ENCODE measurements around the gene L3MBTL2. TPM values are rescaled to one million over a fixed set of nuclear protein-coding genes. Genes with fewer than 3 reads are reported as not detected.

The L3MBTL2 gene
- total RNA-seq, 1 experiment from 2014 or later = 31.9 TPM

GRCh38 chr22:41248314-41248713, 43.2 kb downstream of the L3MBTL2 start:
- no peak for DNase-seq (ENCODE audit: low spot score)
- ChIA-PET CTCF (interaction anchor here (0.5 kb wide), 1 partner anchor 325 kb away, joined by 3 read pairs; no protein-coding TSS in a partner anchor), POLR2A (ENCODE audit: low non-redundant PET) (no interaction called here)
- no TSS peak for BruUV-seq (replicated peaks)
- TF ChIP-seq CTCF (conservative IDR thresholded peaks at IDR 0.05; ENCODE audit: low read depth, low read length) (no peak), EZH2 (IDR thresholded peaks at IDR 0.05; ENCODE audit: borderline replicate concordance, low read depth, low read length, poor library complexity, severe bottlenecking) (no peak)
- H3K4me3 ChIP-seq (ENCODE audit: low read depth, low read length, poor library complexity, severe bottlenecking) = no peak overlapping the region
- intact Hi-C loops (cut with micrococcal nuclease; ENCODE audit: unreplicated experiment) = no loop called here
- H3K36me3 ChIP-seq (ENCODE audit: insufficient read depth, low read length, poor library complexity, severe bottlenecking) = peaks cover 71% of the 10 kb centered on the region
- H3K4me1 ChIP-seq (ENCODE audit: insufficient read depth, low read length, poor library complexity, severe bottlenecking) = no peaks in the 10 kb centered on the region
- H3K27ac ChIP-seq (ENCODE audit: low read depth, low read length, poor library complexity, severe bottlenecking) = no peak overlapping the region
- H3K9me3 ChIP-seq (ENCODE audit: low read depth, low read length, poor library complexity, severe bottlenecking) = no peaks in the 10 kb centered on the region
- H3K27me3 ChIP-seq (replicated peaks; ENCODE audit: insufficient read depth, low read depth, low read length, poor library complexity) = no peaks in the 10 kb centered on the region

- no peaks in the 10 kb centered on the region for H3K27me3 ChIP-seq (replicated peaks; ENCODE audit: insufficient read depth, low read depth, low read length, poor library complexity)
- H3K4me1 ChIP-seq (ENCODE audit: insufficient read depth, low read length, poor library complexity, severe bottlenecking) = no peaks in the 10 kb centered on the region
- no peak overlapping the region for H3K27ac ChIP-seq (ENCODE audit: low read depth, low read length, poor library complexity, severe bottlenecking)
- CTCF ChIA-PET = interaction anchor here (0.5 kb wide), 1 partner anchor 326 kb away, joined by 3 read pairs; no protein-coding TSS in a partner anchor
- peaks cover 75% of the 10 kb centered on the region for H3K36me3 ChIP-seq (ENCODE audit: insufficient read depth, low read length, poor library complexity, severe bottlenecking)
- no TSS peak for BruUV-seq (replicated peaks)
- no peaks in the 10 kb centered on the region for H3K9me3 ChIP-seq (ENCODE audit: low read depth, low read length, poor library complexity, severe bottlenecking)
- DNase-seq (ENCODE audit: low spot score) = no peak
- intact Hi-C loops (cut with micrococcal nuclease; ENCODE audit: unreplicated experiment) = no loop called here
- H3K4me3 ChIP-seq (ENCODE audit: low read depth, low read length, poor library complexity, severe bottlenecking) = no peak overlapping the region
- POLR2A ChIA-PET (ENCODE audit: low non-redundant PET) = no interaction called here
- TF ChIP-seq CTCF (conservative IDR thresholded peaks at IDR 0.05; ENCODE audit: low read depth, low read length) = no peak
- TF ChIP-seq EZH2 (IDR thresholded peaks at IDR 0.05; ENCODE audit: borderline replicate concordance, low read depth, low read length, poor library complexity, severe bottlenecking) = no peak
Measured at GRCh38 chr22:41248758-41249157, 43.6 kb downstream of the L3MBTL2 start.

GRCh38 chr22:41249442-41249841, 44.3 kb downstream of the L3MBTL2 start:
- Histone ChIP-seq H3K27me3 (replicated peaks; ENCODE audit: insufficient read depth, low read depth, low read length, poor library complexity) (no peaks in the 10 kb centered on the region), H3K4me1 (ENCODE audit: insufficient read depth, low read length, poor library complexity, severe bottlenecking) (no peaks in the 10 kb centered on the region), H3K36me3 (ENCODE audit: insufficient read depth, low read length, poor library complexity, severe bottlenecking) (peaks cover 82% of the 10 kb centered on the region), H3K27ac (ENCODE audit: low read depth, low read length, poor library complexity, severe bottlenecking) (no peak overlapping the region), H3K4me3 (ENCODE audit: low read depth, low read length, poor library complexity, severe bottlenecking) (no peak overlapping the region), H3K9me3 (ENCODE audit: low read depth, low read length, poor library complexity, severe bottlenecking) (no peaks in the 10 kb centered on the region)
- ChIA-PET POLR2A (ENCODE audit: low non-redundant PET) (no interaction called here), CTCF (no interaction called here)
- DNase-seq (ENCODE audit: low spot score) = no peak
- no TSS peak for BruUV-seq (replicated peaks)
- no peak for TF ChIP-seq EZH2 (IDR thresholded peaks at IDR 0.05; ENCODE audit: borderline replicate concordance, low read depth, low read length, poor library complexity, severe bottlenecking)
- no peak for TF ChIP-seq CTCF (conservative IDR thresholded peaks at IDR 0.05; ENCODE audit: low read depth, low read length)
- intact Hi-C loops (cut with micrococcal nuclease; ENCODE audit: unreplicated experiment) = no loop called here

Measured in A673 (cell line).